GM19324 (cell line): Measurements from ENCODE around the gene SOX1.

ENCODE experiments used
- ATAC-seq: cut with Tn5 transposase; IDR thresholded peaks from one replicate; pipeline ENCODE4 v1.9.1; 2021; ENCODE audit warnings: mild to moderate bottlenecking, moderate library complexity; ENCODE audit not compliant: unreplicated experiment, low FRiP score

The SOX1 gene

DNA sequence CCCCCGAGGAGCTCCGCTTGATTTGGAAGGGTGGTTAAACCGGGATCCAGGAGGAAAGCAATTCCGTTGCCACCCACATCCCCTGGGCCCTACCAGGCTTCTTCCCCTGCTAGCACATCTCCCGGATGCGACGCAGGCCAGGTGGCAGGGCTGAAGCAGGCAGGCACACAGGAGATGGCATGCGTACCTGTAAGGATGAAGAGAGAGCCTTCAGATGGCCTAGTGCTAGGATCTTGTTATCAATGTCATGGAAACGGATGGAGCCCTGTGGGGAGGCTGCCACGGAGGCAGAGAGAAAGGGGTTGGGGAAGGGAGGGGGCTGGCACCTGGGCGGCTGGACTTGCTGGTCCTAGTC lies 8.5 kb upstream of the SOX1 start:
- no peak for ATAC-seq

DNA sequence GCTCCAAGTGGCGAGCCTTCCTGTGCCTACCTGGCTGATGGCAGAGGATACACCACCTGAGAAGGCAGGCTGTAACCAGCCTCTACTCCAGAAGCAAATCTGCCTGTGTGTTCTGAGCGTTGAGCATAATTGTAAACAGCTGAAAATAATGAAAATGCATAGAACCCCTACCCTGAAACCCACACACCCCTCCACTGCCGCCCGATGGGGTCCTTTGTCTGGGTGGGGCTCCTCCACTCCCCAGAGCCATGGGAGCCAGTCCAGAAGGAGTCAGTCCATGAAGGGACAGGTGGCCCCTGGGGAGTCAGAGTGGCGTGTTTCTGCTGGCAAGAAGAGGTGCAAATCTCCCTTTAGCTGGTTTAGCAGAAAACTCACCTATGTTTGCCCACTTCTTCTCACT lies 8.0 kb upstream of the SOX1 start:
- ATAC-seq, result no peak

DNA sequence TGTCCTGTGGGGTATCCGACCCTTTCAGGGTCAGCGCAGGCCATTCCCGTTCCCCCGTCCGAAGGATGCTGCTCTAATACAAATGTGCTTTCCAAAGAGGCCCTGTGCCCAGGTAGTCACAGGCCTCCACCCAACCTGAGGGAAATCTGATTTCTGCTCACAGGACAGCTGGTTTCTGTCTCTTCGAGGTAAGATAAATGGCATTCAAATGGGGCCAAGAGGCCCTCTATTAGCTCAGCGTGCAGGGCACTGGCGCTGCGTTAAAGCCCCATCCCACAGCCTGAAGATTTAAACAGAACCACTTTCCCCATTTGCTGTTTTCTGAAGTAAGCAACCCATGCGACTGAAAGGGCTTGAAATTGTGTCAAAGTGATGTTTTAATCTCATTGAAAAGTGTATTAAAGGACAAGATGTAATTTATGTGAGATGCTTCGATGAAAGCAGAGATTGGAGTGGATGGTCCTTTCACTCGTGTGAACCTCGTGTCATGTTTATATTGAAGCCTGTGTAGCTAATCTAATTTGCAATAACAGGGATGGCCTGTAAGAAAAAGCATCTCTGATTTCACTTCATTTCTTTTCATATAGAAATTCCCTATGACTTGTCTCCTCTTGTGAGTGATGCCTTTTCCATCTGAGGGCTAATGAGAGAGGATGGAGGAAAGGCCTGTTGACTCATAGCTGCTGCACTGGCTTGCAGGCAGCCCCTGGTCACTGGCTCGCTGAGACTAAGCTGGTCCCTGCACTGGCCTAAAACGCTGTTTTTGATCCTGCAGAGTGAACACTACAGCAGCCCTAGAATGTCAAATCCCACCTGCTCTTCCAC lies 7.3 kb upstream of the SOX1 start:
- no peak for ATAC-seq

DNA sequence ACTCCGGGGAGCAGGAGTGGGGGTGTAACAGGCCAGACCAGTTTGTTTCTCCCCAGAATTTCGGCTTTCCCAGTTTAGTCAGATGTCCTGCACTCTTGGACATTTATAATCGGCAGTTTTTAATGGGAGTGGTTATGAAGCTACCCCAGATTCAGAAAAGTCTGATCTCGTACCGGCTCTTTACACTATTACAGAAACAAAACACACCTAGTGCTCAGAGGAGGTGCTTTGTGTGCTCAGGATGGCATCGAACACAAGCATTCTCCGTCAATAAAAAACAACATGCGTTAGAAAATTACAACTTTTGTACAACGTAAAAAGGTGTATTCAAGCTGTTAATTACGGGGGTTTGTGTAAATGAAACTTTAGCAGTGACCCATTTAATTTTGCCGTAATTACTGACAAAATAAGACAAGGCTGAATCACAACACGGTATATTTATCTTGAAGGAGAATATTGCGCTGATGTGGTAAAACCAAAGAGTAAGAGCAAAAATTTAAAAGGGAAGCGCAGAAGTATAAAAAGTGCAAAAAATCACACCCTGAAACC lies 6.6 kb upstream of the SOX1 start:
- no peak for ATAC-seq

DNA sequence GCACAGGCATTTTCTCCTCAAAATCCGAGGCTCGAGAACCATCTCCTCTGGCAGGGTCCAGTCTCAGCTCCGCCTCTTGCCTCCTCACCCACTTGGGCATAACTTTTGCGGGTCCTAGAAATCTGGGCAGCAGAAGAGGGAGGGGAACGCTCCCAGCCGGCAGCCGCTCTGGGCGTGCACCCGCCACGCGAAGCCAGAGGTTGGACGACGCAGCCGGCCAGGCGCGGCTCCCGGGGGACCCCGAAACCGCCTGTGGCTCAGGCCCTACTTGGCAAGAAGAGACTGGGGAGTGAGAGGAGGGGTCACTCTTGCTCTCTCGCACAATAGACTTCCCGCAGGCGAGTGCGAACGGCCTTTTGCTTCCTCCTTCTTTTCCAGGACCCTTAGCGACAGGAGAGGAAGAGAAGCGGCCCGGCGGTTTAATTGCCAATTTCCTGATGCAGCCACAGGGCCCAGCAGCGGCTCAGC lies 6.0 kb upstream of the SOX1 start:
- ATAC-seq, result no peak

DNA sequence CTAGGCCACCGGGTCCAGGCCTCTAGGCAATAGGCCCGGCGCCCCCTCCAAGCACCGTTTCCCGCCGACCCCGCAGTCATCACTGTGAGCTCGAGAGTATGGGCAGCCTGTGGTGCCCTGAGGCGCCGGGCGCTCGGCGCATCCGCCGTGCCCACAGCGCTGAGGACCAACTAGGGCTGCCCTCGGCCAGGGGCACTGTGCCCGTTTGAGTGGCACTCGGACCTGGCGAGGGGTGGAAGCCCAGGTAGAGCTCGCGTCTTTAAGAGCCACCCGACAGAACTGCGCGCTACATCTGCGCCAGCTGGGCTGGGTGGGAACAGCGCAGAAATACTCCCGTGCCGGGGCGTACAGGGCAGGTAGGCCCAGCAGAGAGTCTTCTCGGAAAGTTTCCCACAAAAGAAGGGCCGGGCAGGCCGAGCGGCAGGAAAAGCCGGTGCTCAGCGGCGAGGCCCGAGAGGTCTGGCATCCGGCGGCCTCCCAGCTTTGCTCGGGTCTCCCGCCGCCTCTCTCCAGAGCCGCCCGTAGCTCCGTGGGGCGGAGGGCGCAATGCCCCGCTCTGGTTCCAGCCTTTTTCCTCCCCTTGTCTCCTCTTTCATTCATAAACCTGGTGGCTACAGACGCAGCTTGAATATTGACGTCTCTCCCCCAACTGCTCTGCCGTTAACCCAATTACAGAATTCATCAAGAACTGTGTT lies 5.4 kb upstream of the SOX1 start:
- no peak for ATAC-seq

DNA sequence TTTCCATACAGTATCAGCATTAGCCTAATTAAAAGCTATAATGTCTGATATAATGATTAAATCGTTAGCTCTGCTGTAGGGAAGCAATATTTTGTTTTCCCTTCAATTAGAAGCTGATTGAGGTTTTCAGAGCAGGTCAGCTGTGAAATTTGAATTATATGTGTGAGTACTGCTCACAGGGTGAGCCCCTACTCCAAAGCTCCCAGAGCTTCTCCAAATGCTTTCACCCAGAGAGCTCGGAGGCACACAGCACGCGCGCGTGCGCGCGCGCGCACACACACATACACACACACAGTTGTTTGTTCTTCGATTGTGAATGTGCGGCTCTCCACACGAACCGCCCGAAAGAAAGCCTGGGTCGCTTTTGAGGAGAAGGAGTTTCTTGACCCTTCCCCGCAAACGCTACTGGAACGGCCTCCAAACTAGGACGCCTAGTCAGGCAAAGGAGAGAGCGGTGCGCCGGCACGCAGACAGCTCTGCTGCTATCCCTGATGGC lies 4.8 kb upstream of the SOX1 start:
- no peak for ATAC-seq

DNA sequence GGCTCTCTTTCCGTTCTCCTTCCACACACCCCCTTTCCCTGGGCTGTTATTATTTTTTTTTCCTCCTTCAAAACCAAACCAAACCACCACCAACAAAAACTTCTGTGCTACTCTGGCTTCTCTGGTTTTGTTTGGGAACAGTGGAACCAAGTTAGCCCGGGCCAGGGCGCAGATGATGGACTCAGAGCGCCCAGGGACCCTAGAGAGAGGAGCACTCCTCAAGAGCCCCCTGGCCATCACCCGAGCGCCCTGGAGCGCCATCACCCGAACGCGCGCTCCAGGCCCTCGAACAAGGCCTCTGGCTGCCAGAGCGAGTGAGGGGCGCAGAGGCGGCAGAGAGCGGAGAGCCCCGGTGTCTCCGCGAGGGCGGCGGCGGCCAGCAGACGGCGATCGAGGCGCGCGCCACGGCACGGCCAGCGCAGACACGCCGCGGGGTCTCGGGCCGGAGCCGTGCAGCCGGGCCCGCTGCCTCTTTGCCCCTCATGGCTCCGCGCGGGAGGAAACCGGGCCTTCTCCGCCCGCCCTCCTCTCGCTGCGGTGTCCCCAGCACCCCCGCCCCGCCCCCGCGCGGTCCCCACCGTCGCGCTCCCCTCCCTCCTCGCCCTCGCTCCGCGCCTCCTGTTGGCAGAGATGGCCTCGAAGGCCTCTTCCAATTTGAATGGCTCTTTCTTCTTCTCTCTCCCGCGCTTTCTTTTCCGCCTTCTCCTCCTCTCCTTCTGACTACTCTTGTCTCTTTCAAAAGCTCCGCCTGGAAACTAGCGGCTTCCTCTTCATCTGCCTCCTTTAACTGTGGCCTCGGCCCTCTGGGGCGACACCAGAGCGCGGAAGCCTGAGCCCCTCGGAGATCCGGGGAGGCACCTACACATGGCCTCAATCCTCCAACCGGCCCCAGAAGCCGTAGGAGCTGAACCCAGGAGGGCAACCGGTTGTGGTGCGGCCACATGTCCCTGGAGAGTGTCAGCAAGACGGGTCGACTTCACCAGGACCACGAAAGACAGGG lies 4.1 kb upstream of the SOX1 start:
- ATAC-seq, result no peak

DNA sequence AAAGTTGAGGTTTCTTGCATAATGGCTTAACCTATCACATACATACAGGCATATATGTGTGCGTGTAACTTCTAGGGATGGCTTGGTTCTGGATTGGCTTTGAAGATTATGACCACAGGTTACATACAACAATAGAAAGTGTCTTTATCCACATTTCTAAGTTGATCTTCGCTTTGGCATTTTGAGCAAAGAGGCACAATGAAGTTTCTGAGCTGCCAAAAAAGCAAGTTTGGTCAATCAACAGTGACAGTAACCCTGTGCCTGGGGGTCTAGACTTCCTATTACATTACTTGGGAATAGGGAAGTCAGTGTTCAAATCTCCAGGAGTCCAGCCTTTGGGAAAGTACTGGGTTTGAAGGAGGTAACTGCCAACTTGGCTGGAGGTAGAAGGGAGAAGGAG lies 3.1 kb upstream of the SOX1 start:
- no peak for ATAC-seq

DNA sequence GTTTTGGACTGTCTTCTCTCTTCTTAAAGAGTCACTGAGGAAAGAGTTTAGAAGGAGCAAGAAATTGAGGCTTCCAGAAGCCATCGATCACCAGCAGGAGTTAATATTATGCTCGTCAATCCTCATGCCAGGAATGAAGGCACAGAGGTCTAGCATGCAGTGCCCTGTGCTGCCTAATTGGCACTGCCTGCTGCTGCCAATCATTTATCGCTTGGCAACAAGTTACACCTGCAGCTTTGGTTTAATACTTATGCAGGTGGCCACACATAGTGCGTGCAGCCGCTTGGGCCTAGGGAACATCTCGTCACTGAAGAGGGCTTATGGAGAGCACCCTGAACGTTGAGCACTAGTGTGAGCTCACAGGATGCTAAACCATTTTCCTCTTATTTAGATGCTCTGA lies 2.7 kb upstream of the SOX1 start:
- ATAC-seq, result no peak

DNA sequence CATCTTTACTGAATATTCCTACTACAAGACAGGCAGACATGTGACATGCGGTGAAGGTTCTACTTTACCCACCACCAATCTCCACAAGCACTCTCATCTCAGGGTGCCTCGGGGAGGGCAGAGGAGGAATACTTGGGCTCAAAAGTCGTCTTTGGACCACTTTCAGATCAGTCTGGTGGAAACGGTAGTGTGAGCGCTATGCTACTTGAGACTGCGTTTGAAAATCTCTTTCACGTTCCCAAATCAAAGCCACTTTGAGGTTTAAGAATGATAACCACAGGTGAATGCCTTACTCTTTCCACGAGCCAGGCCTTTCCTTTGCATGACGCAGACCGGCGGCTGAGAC lies 1.5 kb upstream of the SOX1 start:
- ATAC-seq, result no peak

DNA sequence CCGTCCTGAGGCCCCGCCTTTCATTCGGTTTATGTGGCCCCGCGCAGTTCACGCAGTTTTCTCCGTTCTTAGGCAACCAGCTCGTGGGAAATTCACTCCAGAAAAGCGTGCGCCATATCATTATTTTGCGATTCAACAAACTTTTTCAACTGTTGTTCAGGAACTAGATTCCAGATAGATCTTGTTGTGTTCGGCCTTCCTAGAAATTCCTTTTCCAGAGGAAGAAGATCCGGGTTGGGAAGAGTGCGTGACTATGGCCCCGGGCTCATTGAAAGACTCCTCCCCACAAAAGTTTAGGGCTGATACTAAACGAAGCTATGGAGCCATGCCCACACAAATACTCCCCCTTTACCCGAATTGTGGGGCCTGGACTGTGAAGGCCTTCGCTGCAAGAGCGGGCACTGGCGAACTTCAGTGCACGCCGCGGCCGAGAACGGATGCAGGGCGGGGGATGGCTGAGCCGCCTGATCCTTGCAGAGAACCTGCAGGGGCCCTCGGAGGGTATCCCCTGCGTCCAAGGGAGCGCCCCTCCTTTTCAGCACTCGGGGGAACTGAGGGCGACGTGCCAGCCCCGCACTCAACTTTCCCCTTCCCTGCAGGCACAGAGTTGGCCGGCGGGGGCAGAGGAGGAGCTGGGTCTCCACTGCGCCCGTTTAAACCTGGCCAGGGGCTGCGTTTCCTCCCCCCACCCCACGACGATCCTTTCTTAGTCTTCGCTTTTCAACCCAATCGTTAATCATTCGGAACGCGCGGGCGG lies 904 bp upstream of the SOX1 start:
- ATAC-seq, result no peak

DNA sequence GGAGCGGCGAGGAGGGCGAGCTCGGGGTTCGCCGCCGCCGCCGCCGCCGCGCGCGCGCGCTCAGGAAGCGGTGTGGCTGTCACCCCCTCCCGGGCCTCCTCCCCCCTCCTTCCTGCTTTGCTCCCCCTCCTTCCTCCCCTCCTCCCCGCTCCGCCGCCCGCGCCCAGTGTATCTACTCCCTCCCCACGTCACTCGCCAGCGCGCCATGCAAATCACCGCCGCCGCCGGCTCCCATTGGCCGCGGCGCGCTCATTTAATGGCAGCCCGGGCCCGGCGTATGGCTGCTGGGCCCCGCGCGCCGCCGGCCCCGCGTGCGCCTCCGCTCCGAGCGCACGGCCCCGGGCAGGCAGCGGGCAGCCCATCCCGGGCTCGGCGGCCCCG lies 335 bp upstream of the SOX1 start:
- ATAC-seq, result no peak

DNA sequence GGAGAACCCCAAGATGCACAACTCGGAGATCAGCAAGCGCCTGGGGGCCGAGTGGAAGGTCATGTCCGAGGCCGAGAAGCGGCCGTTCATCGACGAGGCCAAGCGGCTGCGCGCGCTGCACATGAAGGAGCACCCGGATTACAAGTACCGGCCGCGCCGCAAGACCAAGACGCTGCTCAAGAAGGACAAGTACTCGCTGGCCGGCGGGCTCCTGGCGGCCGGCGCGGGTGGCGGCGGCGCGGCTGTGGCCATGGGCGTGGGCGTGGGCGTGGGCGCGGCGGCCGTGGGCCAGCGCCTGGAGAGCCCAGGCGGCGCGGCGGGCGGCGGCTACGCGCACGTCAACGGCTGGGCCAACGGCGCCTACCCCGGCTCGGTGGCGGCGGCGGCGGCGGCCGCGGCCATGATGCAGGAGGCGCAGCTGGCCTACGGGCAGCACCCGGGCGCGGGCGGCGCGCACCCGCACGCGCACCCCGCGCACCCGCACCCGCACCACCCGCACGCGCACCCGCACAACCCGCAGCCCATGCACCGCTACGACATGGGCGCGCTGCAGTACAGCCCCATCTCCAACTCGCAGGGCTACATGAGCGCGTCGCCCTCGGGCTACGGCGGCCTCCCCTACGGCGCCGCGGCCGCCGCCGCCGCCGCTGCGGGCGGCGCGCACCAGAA lies 1.1 kb downstream of the SOX1 start:
- no peak for ATAC-seq

DNA sequence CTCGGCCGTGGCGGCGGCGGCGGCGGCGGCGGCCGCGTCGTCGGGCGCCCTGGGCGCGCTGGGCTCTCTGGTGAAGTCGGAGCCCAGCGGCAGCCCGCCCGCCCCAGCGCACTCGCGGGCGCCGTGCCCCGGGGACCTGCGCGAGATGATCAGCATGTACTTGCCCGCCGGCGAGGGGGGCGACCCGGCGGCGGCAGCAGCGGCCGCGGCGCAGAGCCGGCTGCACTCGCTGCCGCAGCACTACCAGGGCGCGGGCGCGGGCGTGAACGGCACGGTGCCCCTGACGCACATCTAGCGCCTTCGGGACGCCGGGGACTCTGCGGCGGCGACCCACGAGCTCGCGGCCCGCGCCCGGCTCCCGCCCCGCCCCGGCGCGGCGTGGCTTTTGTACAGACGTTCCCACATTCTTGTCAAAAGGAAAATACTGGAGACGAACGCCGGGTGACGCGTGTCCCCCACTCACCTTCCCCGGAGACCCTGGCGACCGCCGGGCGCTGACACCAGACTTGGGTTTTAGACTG lies 1.7 kb downstream of the SOX1 start:
- ATAC-seq, result no peak

DNA sequence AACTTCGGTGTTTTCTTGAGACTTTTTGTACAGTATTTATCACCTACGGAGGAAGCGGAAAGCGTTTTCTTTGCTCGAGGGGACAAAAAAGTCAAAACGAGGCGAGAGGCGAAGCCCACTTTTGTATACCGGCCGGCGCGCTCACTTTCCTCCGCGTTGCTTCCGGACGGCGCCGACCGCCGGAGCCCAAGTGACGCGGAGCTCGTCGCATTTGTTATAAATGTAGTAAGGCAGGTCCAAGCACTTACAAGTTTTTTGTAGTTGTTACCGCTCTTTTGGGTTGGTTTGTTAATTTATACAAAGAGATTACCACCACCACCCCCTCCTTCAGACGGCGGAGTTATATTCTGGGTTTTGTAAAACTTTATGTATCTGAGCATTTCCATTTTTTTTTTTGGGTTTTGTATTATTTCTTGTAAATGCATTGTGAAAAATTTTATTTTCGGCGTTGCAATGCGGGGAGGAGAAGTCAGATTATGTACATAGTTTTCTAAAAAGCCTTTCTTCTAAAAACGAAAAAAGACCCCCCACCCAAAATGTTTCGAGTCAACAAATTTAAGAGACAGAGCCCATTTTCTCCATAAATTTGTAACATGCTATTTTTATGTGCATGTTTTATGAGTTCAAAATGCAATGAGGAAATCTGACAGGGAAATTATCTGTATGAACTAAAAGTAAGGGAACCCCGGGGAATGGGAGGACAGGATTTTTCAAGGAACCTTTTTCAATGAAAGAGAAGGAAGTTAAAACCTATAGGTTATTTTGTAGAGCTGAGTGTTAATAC lies 2.3 kb downstream of the SOX1 start:
- no peak for ATAC-seq

DNA sequence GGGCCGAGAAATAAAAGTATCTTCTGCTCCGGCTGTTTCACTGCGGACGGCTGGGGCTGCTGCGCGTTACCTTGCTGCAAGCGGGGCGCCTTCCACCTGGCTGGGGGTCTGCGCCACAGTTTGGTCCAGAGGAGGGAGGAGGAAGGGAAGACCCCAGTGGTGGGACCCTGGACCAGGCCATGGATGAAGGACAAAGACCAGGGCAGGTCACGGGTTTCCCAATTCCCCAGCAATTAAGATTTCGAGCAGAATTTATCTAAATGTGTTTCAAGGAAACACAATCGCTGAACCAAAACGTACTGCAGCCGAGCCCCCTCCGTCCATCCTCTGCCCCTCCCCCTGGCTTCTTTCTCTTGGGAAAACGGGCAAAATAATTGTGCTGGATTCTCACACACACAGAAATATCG lies 2.9 kb downstream of the SOX1 start:
- ATAC-seq, result no peak

DNA sequence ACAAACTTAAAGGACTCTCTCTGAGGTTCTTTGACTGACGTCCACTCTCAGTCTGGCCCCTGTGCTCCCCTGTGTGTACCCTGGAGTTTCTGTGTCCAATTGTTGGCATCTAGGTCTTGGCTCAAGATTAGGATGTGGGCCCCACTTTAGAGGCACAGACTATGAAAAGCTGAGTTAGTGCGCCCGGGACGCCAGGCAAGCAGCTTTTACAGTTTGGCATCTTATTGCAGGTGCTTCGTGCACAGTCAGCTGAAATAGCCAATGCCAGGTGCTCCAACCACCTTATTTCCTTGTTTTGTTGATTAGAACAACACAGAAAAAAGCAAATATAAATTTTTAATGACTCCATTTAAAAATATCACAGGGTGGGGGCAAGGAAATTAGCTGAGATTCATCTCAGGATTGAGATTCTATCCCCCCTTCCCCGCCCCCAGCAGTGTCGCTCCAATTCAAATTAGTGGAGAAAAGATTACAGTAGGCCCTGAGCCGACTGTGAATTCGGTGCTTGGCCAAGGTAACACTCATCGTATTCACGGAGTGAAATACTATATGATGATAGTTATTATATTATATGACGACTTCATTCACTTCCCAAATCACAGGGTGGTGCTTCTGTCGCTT lies 4.3 kb downstream of the SOX1 start:
- ATAC-seq, result no peak
